ENCODE results near the gene GNE. TPM values are rescaled to one million over a fixed set of nuclear protein-coding genes. Genes with fewer than 3 reads are reported as not detected.

GNE gene
- total RNA-seq, 1 experiment from 2014 or later, result 20.6 TPM

DNA sequence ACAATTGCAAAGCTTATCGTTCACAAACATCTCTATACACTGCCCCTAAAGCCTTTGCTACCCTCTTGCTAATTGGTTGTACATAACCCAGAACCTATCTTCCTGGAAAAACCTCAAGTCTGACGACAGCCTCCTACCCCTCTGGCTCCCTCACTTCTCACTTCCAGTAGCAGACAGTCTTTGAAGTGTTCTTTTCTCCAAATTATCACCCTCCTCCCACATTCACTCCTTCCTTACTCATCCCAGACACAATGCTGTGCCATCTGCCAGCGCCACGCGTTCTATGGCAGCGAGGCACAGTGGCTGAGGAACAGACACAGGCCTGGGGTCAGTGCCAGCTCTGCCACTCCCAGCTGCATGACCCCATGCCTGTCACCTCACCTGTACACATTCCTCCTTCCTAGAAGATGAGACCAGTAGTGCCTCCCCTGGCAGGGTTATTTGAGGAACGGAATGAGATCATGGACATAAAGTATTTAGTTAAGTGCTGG is 39.8 kb downstream of the GNE start:
- TF ChIP-seq CTCF (conservative IDR thresholded peaks at IDR 0.05; ENCODE audit: low read depth, low read length) (no peak), EZH2 (IDR thresholded peaks at IDR 0.05; ENCODE audit: borderline replicate concordance, low read depth, low read length, poor library complexity, severe bottlenecking) (no peak)
- ChIA-PET CTCF (no interaction called here), POLR2A (ENCODE audit: low non-redundant PET) (no interaction called here)
- DNase-seq (ENCODE audit: low spot score), result no peak
- BruUV-seq (replicated peaks), result no TSS peak
- no peaks in the 10 kb centered on the region for H3K27me3 ChIP-seq (replicated peaks; ENCODE audit: insufficient read depth, low read depth, low read length, poor library complexity)
- no peak overlapping the region for H3K4me3 ChIP-seq (ENCODE audit: low read depth, low read length, poor library complexity, severe bottlenecking)
- H3K36me3 ChIP-seq (ENCODE audit: insufficient read depth, low read length, poor library complexity, severe bottlenecking), result peaks cover 87% of the 10 kb centered on the region
- peaks cover 8% of the 10 kb centered on the region for H3K9me3 ChIP-seq (ENCODE audit: low read depth, low read length, poor library complexity, severe bottlenecking)
- intact Hi-C loops (cut with micrococcal nuclease; ENCODE audit: unreplicated experiment), result no loop called here
- no peaks in the 10 kb centered on the region for H3K4me1 ChIP-seq (ENCODE audit: insufficient read depth, low read length, poor library complexity, severe bottlenecking)
- no peak overlapping the region for H3K27ac ChIP-seq (ENCODE audit: low read depth, low read length, poor library complexity, severe bottlenecking)

- Histone ChIP-seq H3K27me3 (replicated peaks; ENCODE audit: insufficient read depth, low read depth, low read length, poor library complexity) (no peaks in the 10 kb centered on the region), H3K27ac (ENCODE audit: low read depth, low read length, poor library complexity, severe bottlenecking) (no peak overlapping the region), H3K4me3 (ENCODE audit: low read depth, low read length, poor library complexity, severe bottlenecking) (no peak overlapping the region), H3K9me3 (ENCODE audit: low read depth, low read length, poor library complexity, severe bottlenecking) (peaks cover 8% of the 10 kb centered on the region), H3K36me3 (ENCODE audit: insufficient read depth, low read length, poor library complexity, severe bottlenecking) (peaks cover 83% of the 10 kb centered on the region), H3K4me1 (ENCODE audit: insufficient read depth, low read length, poor library complexity, severe bottlenecking) (no peaks in the 10 kb centered on the region)
- TF ChIP-seq CTCF (conservative IDR thresholded peaks at IDR 0.05; ENCODE audit: low read depth, low read length), result no peak
- TF ChIP-seq EZH2 (IDR thresholded peaks at IDR 0.05; ENCODE audit: borderline replicate concordance, low read depth, low read length, poor library complexity, severe bottlenecking), result no peak
- intact Hi-C loops (cut with micrococcal nuclease; ENCODE audit: unreplicated experiment), result no loop called here
- DNase-seq (ENCODE audit: low spot score), result no peak
- no TSS peak for BruUV-seq (replicated peaks)
- ChIA-PET POLR2A (ENCODE audit: low non-redundant PET) (no interaction called here), CTCF (no interaction called here)
These were observed 40.2 kb downstream of the GNE start for GRCh38 chr9:36218011-36218410.

- peaks cover 81% of the 10 kb centered on the region for H3K36me3 ChIP-seq (ENCODE audit: insufficient read depth, low read length, poor library complexity, severe bottlenecking)
- no peak overlapping the region for H3K27ac ChIP-seq (ENCODE audit: low read depth, low read length, poor library complexity, severe bottlenecking)
- CTCF ChIA-PET, result no interaction called here
- DNase-seq (ENCODE audit: low spot score), result no peak
- H3K4me3 ChIP-seq (ENCODE audit: low read depth, low read length, poor library complexity, severe bottlenecking), result no peak overlapping the region
- H3K9me3 ChIP-seq (ENCODE audit: low read depth, low read length, poor library complexity, severe bottlenecking), result peaks cover 2% of the 10 kb centered on the region
- POLR2A ChIA-PET (ENCODE audit: low non-redundant PET), result no interaction called here
- H3K4me1 ChIP-seq (ENCODE audit: insufficient read depth, low read length, poor library complexity, severe bottlenecking), result no peaks in the 10 kb centered on the region
- H3K27me3 ChIP-seq (replicated peaks; ENCODE audit: insufficient read depth, low read depth, low read length, poor library complexity), result no peaks in the 10 kb centered on the region
- no peak for TF ChIP-seq CTCF (conservative IDR thresholded peaks at IDR 0.05; ENCODE audit: low read depth, low read length)
- TF ChIP-seq EZH2 (IDR thresholded peaks at IDR 0.05; ENCODE audit: borderline replicate concordance, low read depth, low read length, poor library complexity, severe bottlenecking), result no peak
- BruUV-seq (replicated peaks), result no TSS peak
- intact Hi-C loops (cut with micrococcal nuclease; ENCODE audit: unreplicated experiment), result no loop called here
These were observed 40.8 kb downstream of the GNE start for GRCh38 chr9:36217256-36217968.

Measured in A673 (cell line).